H54 (cell line): Measurements from ENCODE around the gene NOM1.
"Not testable (repeated sequence)": the region's sequence is repeated elsewhere in the genome, so short reads cannot be mapped to it uniquely, and the experiment has no call there.

ENCODE experiments used
- DNase-seq: peaks from one replicate; pipeline ENCODE4 v3.0.0; 2011; ENCODE audit warnings: low spot score, mixed read lengths; ENCODE audit not compliant: insufficient read length
- FAIRE-seq: peaks from 3 replicates; lab custom pipeline; 2011; peaks lifted over from hg19 to GRCh38; lab: Jason Lieb, UNC
- POLR2A ChIP-seq: IDR thresholded peaks from 2 replicates; pipeline ENCODE4 v1.6.1; 2011; ENCODE audit warnings: low read depth, mild to moderate bottlenecking, low read length

The NOM1 gene

GRCh38 chr7:156948361-156948760 is 1.2 kb upstream of the NOM1 start:
- no peak for DNase-seq
- TF ChIP-seq POLR2A: no peak

GRCh38 chr7:156950381-156950858 is 908 bp downstream of the NOM1 start:
- FAIRE-seq (no peak), DNase-seq (no peak)
- TF ChIP-seq POLR2A: no peak

More at GRCh38 chr7:156948361-156948760, 1.2 kb upstream of the NOM1 start:
- no peak for FAIRE-seq

GRCh38 chr7:156953215-156953614 is 3.7 kb downstream of the NOM1 start:
- not testable (repeated sequence) for FAIRE-seq, DNase-seq

- FAIRE-seq (no peak), DNase-seq (no peak)
- TF ChIP-seq POLR2A: no peak
Measured at GRCh38 chr7:156954941-156955340, 5.4 kb downstream of the NOM1 start.

GRCh38 chr7:156956727-156957126 is 7.2 kb downstream of the NOM1 start:
- TF ChIP-seq POLR2A: no peak
- DNase-seq (no peak), FAIRE-seq (no peak)

- FAIRE-seq: no peak
- no peak for TF ChIP-seq POLR2A
- DNase-seq: no peak
Measured at GRCh38 chr7:156962145-156962544, 12.6 kb downstream of the NOM1 start.

- TF ChIP-seq POLR2A: no peak
- DNase-seq: no peak
- no peak for FAIRE-seq
Measured at GRCh38 chr7:156962897-156963296, 13.4 kb downstream of the NOM1 start.

- FAIRE-seq: no peak
- DNase-seq: no peak
- TF ChIP-seq POLR2A: no peak
Measured at GRCh38 chr7:156963472-156963871, 14.0 kb downstream of the NOM1 start.

GRCh38 chr7:156964971-156965370 is 15.5 kb downstream of the NOM1 start:
- TF ChIP-seq POLR2A: no peak
- DNase-seq: no peak
- FAIRE-seq: no peak

- no peak for TF ChIP-seq POLR2A
- no peak for FAIRE-seq
Measured at GRCh38 chr7:156966387-156966786, 16.9 kb downstream of the NOM1 start.

GRCh38 chr7:156968183-156968582 is 18.7 kb downstream of the NOM1 start:
- FAIRE-seq (no peak), DNase-seq (no peak)
- no peak for TF ChIP-seq POLR2A

More at GRCh38 chr7:156966387-156966786, 16.9 kb downstream of the NOM1 start:
- no peak for DNase-seq

GRCh38 chr7:156969972-156970420 is 20.5 kb downstream of the NOM1 start:
- no peak for FAIRE-seq

GRCh38 chr7:156975620-156976019 is 26.1 kb downstream of the NOM1 start:
- FAIRE-seq (no peak), DNase-seq (no peak)
- no peak for TF ChIP-seq POLR2A

More at GRCh38 chr7:156969972-156970420, 20.5 kb downstream of the NOM1 start:
- TF ChIP-seq POLR2A: no peak
- DNase-seq: no peak

- no peak for TF ChIP-seq POLR2A
- FAIRE-seq: no peak
- DNase-seq: no peak
Measured at GRCh38 chr7:156979007-156979606, 29.6 kb downstream of the NOM1 start.

GRCh38 chr7:156979711-156980110 is 30.2 kb downstream of the NOM1 start:
- TF ChIP-seq POLR2A: no peak
- FAIRE-seq: no peak
- DNase-seq: no peak
